Transverse colon (tissue), 4 donors: ENCODE data around the gene STX7. TPM values are rescaled to one million over a fixed set of nuclear protein-coding genes. Genes with fewer than 3 reads are reported as not detected.

Experiments
- DNase-seq: peaks from one replicate; pipeline ENCODE4 v3.0.0-alpha.2; 2019
- H3K27ac ChIP-seq, 4 donors: fragments of 200-600 bp; sonication (generic); 2 replicates each; pipeline ENCODE4 v1.5.1; 2016 to 2018; ENCODE audit warnings: inconsistent platforms in 4 of 4
- H3K27me3 ChIP-seq: fragments of 200-600 bp; sonication (generic); 2 replicates; pipeline ENCODE4 v1.5.1; 2017; ENCODE audit warnings: inconsistent platforms
- H3K36me3 ChIP-seq, 4 donors: fragments of 200-600 bp; sonication (generic); 2 replicates each; pipeline ENCODE4 v1.5.1; 2017 to 2019; ENCODE audit warnings: inconsistent platforms in 4 of 4
- H3K4me1 ChIP-seq, 4 donors: fragments of 200-600 bp; sonication (generic); 2 replicates each; pipeline ENCODE4 v1.5.1; 2017 to 2020; ENCODE audit warnings: inconsistent platforms in 4 of 4
- H3K4me3 ChIP-seq, 4 donors: fragments of 200-600 bp; sonication (generic); 1 replicate in 1 of 4; 2 replicates in 3 of 4; pipeline versions ENCODE4 v1.5.1 to v1.6.1; 2017 to 2019; ENCODE audit warnings: inconsistent platforms in 4 of 4
- H3K9me3 ChIP-seq, 2 donors: fragments of 200-600 bp; sonication (generic); 2 replicates each; pipeline ENCODE4 v1.5.1; 2017 to 2019; ENCODE audit warnings: inconsistent platforms in 2 of 2
- CTCF ChIP-seq, 5 experiments: fragments of 200-600 bp in 3 of 5; fragments of 450-650 bp in 2 of 5; sonication (generic) in 3 of 5; IDR thresholded peaks; 1 replicate in 2 of 5; 2 replicates in 3 of 5; pipeline ENCODE4 v1.5.1; 2016 to 2017; ENCODE audit warnings: antibody characterized with exemption in 5 of 5, inconsistent platforms in 3 of 5, mild to moderate bottlenecking in 2 of 5, moderate library complexity in 1 of 5
- EP300 ChIP-seq: sonication (generic); formaldehyde crosslinking; IDR thresholded peaks from one replicate; pipeline ENCODE4 v1.6.1; 2017; ENCODE audit warnings: antibody characterized with exemption, low read depth
- POLR2A ChIP-seq: fragments of 450-650 bp; IDR thresholded peaks from one replicate; pipeline ENCODE4 v1.6.1; 2016; ENCODE audit warnings: antibody characterized with exemption, mild to moderate bottlenecking, moderate library complexity
- POLR2AphosphoS5 ChIP-seq, 3 donors: sonication (generic); formaldehyde crosslinking; IDR thresholded peaks; one replicate each; pipeline ENCODE4 v1.6.1; 2016; ENCODE audit warnings: antibody characterized with exemption in 3 of 3
- WGBS, 2 donors: methylation state at CpG; one replicate each; pipeline ENCODE4 v1.1.5; 2018; ENCODE audit warnings: low coverage in 1 of 2; 5-methylcytosine and 5-hydroxymethylcytosine counted together
- in situ Hi-C, 4 donors: fragments of 200-750 bp; cut with MboI; loops; one replicate each; pipeline versions ENCODE4 v1.15.0 to v1.15.1; 2017; ENCODE audit warnings: low sequenced_read_pairs in 3 of 4, low pct_ligation_motif_present in 1 of 4, low pct_unique_long_range_greater_than_20kb in 1 of 4
- intact Hi-C: fragments of 100-400 bp; cut with DNase I; formaldehyde crosslinking; loops from one replicate; pipeline ENCODE4 v1.15.1; 2023; ENCODE audit warnings: low total_unique reads
- total RNA-seq, 4 donors: library from RNA; depleted of rRNA; stranded (reverse); fragments of >200 nt; gene quantifications; one replicate each; pipeline ENCODE4 v1.1.0, GENCODE V29; 2016

Gene STX7
- total RNA-seq, 4 donors from 2014 or later, result 9.0 to 50.9 (median 40.8) TPM

DNA sequence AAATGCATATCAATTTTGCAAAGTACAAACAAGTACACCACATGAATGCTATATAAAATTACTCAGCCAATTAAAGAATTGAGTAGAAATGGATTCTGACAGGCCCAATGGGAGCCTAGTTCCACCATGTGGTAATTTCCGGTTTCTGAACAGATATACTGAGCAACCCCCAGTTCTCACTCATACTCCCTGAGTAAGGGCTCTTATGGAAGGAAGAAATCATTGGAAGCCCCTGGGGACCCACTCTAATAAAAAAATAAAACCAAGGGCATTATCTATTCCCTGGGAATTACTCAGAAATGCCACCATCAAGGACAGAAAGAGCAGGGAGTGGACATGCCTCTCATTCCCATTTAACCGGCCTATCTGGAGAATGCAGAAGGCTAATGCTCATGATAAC, 34.6 kb downstream of the STX7 start:
- in situ Hi-C loops, result loop anchor here in 1 of 4 donors (25.0 kb wide), 1 partner anchor 566 kb away; no protein-coding TSS in a partner anchor
- H3K36me3 ChIP-seq, result no peaks in the 10 kb centered on the region
- no peaks in the 10 kb centered on the region for H3K27me3 ChIP-seq
- 50 to 100% methylated on average over 2 of the region's 2 CpGs for WGBS, 2 donors
- no peaks in the 10 kb centered on the region for H3K9me3 ChIP-seq
- TF ChIP-seq CTCF (IDR thresholded peaks at IDR 0.05), result no peak
- no peak for TF ChIP-seq EP300
- TF ChIP-seq POLR2AphosphoS5 (IDR thresholded peaks at IDR 0.05), result no peak
- TF ChIP-seq POLR2A, result no peak
- no peak overlapping the region for H3K4me3 ChIP-seq
- intact Hi-C loops, result no loop called here
- no peak for DNase-seq
- peaks cover 0 to 7% (median 3%) of the 10 kb centered on the region in 4 donors for H3K4me1 ChIP-seq
- H3K27ac ChIP-seq, result no peak overlapping the region

DNA sequence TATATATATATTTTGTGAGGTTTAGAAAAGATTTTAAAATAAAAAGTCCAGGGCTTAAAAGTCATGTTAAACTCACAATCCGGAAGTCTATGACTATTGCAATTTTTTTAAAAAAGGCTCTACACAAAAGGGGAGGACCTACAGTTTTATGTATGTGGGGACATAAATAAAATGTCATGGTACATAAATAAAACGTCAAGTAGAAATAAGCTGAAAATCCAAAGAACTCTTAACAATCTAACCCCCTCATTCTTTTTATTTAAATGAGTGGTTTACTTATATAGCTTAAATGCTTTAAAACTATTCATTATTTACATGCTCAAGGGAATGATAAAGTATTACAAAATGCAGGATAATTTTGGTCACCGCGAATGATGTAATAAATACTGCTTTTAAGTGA, 36.2 kb downstream of the STX7 start:
- TF ChIP-seq POLR2A (no peak), CTCF (IDR thresholded peaks at IDR 0.05) (no peak), EP300 (no peak), POLR2AphosphoS5 (IDR thresholded peaks at IDR 0.05) (no peak)
- no peak for DNase-seq
- H3K27ac ChIP-seq, result no peak overlapping the region
- no peaks in the 10 kb centered on the region for H3K9me3 ChIP-seq
- no peak overlapping the region for H3K4me3 ChIP-seq
- in situ Hi-C loops, result loop anchor here in 1 of 4 donors (25.0 kb wide), 1 partner anchor 564 kb away; no protein-coding TSS in a partner anchor
- intact Hi-C loops, result no loop called here
- H3K36me3 ChIP-seq, result peaks cover 0 to 7% (median 0%) of the 10 kb centered on the region in 4 donors
- no peaks in the 10 kb centered on the region for H3K4me1 ChIP-seq
- WGBS, 2 donors, result 87 to 93% methylated on average over 4 of the region's 4 CpGs
- H3K27me3 ChIP-seq, result no peaks in the 10 kb centered on the region

- 91 to 92% methylated on average over 1 of the region's 1 CpG for WGBS, 2 donors
- H3K9me3 ChIP-seq, result no peaks in the 10 kb centered on the region
- H3K27ac ChIP-seq, result no peak overlapping the region
- no peaks in the 10 kb centered on the region for H3K27me3 ChIP-seq
- in situ Hi-C loops (loop anchor here in 1 of 4 donors (25.0 kb wide), 1 partner anchor 564 kb away; no protein-coding TSS in a partner anchor), intact Hi-C loops (no loop called here)
- H3K36me3 ChIP-seq, result peaks cover 0 to 15% (median 0%) of the 10 kb centered on the region in 4 donors
- TF ChIP-seq EP300 (no peak), CTCF (IDR thresholded peaks at IDR 0.05) (no peak), POLR2AphosphoS5 (IDR thresholded peaks at IDR 0.05) (no peak), POLR2A (no peak)
- no peak for DNase-seq
- H3K4me3 ChIP-seq, result no peak overlapping the region
- H3K4me1 ChIP-seq, result no peaks in the 10 kb centered on the region
These were observed 37.0 kb downstream of the STX7 start for GRCh38 chr6:132475925-132476324.

DNA sequence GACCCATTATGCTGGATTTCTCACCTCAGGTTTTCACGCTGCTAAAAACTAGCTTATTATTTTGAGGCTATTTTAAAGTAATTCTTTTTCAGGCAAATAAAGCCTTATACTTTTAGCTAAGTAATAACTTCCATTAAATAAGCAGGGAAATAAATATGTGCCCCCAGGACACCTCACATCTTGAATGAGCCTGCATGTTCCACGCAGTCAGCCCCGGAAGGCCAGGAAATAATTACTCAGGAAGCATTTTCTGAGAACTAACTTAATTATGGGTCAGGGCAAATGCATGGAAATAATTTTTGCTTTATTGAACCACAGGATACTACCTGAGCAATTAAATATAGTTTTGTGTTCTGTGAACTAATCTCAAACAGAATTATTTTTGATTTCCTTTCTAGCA, 41.1 kb downstream of the STX7 start:
- H3K4me1 ChIP-seq, result no peaks in the 10 kb centered on the region
- no peak overlapping the region for H3K4me3 ChIP-seq
- intact Hi-C loops, result no loop called here
- peaks cover 0 to 29% (median 9%) of the 10 kb centered on the region in 4 donors for H3K36me3 ChIP-seq
- no peaks in the 10 kb centered on the region for H3K9me3 ChIP-seq
- no peak for TF ChIP-seq POLR2AphosphoS5 (IDR thresholded peaks at IDR 0.05)
- TF ChIP-seq EP300, result no peak
- TF ChIP-seq CTCF (IDR thresholded peaks at IDR 0.05), result no peak
- TF ChIP-seq POLR2A, result no peak
- in situ Hi-C loops, result no loop called here
- no peak for DNase-seq
- WGBS, 2 donors, result 95 to 96% methylated on average over 2 to 3 of the region's 3 CpGs
- no peak overlapping the region for H3K27ac ChIP-seq
- H3K27me3 ChIP-seq, result no peaks in the 10 kb centered on the region
